Retina (tissue), 1 donor: ENCODE data around the gene MPO.

Source experiments
- DNase-seq: peaks from one replicate; pipeline ENCODE4 v3.0.0-alpha.2; 2016

The MPO gene

GRCh38 chr17:58229384-58229783 lies 51.4 kb downstream of the MPO start:
- DNase-seq: no peak

- no peak for DNase-seq
Observed at GRCh38 chr17:58228679-58229078, 52.1 kb downstream of the MPO start.

GRCh38 chr17:58227733-58228132 lies 53.0 kb downstream of the MPO start:
- DNase-seq: no peak

- no peak for DNase-seq
Observed at GRCh38 chr17:58224315-58224714, 56.4 kb downstream of the MPO start.
